Neural progenitor cell (in vitro differentiated cells): ENCODE results near the gene KRTAP10-5. TPM values are rescaled to one million over a fixed set of nuclear protein-coding genes. Genes with fewer than 3 reads are reported as not detected.

Experiments
- DNase-seq: peaks from one replicate; pipeline ENCODE4 v3.0.0-alpha.2; 2016; ENCODE audit warnings: low spot score
- H2AFZ ChIP-seq: fragments of 200-600 bp; sonication (generic); replicated peaks from 2 replicates; pipeline ENCODE4 v1.6.1; 2016; ENCODE audit warnings: antibody characterized with exemption
- H3F3A ChIP-seq: fragments of 200-600 bp; sonication (generic); 2 replicates; pipeline ENCODE4 v1.6.1; 2016; ENCODE audit warnings: antibody characterized with exemption, low read depth
- H3K27ac ChIP-seq: fragments of 200-600 bp; sonication (generic); 2 replicates; pipeline ENCODE4 v1.5.1; 2016; ENCODE audit warnings: mild to moderate bottlenecking
- H3K27me3 ChIP-seq: fragments of 200-600 bp; sonication (generic); 2 replicates; pipeline ENCODE4 v1.6.1; 2016; ENCODE audit warnings: mild to moderate bottlenecking, moderate library complexity
- H3K36me3 ChIP-seq: fragments of 200-600 bp; sonication (generic); 2 replicates; pipeline ENCODE4 v1.5.1; 2016
- H3K4me1 ChIP-seq: fragments of 200-600 bp; sonication (generic); 2 replicates; pipeline ENCODE4 v1.6.1; 2016; ENCODE audit warnings: mixed run types
- H3K4me2 ChIP-seq: fragments of 200-600 bp; sonication (generic); 2 replicates; pipeline ENCODE4 v1.6.1; 2016
- H3K4me3 ChIP-seq: fragments of 200-600 bp; sonication (generic); 2 replicates; pipeline ENCODE4 v1.5.1; 2016
- H3K79me2 ChIP-seq: fragments of 200-600 bp; sonication (generic); 2 replicates; pipeline ENCODE4 v1.6.1; 2016; ENCODE audit warnings: low read depth
- H3K9ac ChIP-seq: fragments of 200-600 bp; sonication (generic); 2 replicates; pipeline ENCODE4 v1.6.1; 2016
- H3K9me3 ChIP-seq: fragments of 200-600 bp; sonication (generic); 2 replicates; pipeline ENCODE4 v1.5.1; 2016; ENCODE audit warnings: low read depth
- H4K20me1 ChIP-seq: fragments of 200-600 bp; sonication (generic); 2 replicates; pipeline ENCODE4 v1.6.1; 2016; ENCODE audit warnings: low read depth
- H3K27ac Mint-ChIP-seq: 3 replicates; pipeline ENCODE4 v1.8.0; 2021; ENCODE audit warnings: mixed read lengths
- H3K27me3 Mint-ChIP-seq: 2 replicates; pipeline ENCODE4 v1.8.0; 2022; ENCODE audit warnings: low read depth, mild to moderate bottlenecking, inconsistent platforms, moderate library complexity, mixed read lengths; ENCODE audit not compliant: insufficient read depth
- H3K36me3 Mint-ChIP-seq: 3 replicates; pipeline ENCODE4 v1.8.0; 2021; ENCODE audit warnings: mixed read lengths
- H3K4me1 Mint-ChIP-seq: 3 replicates; pipeline ENCODE4 v1.8.0; 2021; ENCODE audit warnings: mixed read lengths
- H3K4me3 Mint-ChIP-seq: 3 replicates; pipeline ENCODE4 v1.8.0; 2021; ENCODE audit warnings: mild to moderate bottlenecking, moderate library complexity, mixed read lengths
- H3K9me3 Mint-ChIP-seq: 3 replicates; pipeline ENCODE4 v1.8.0; 2020; ENCODE audit warnings: mixed read lengths
- EZH2 ChIP-seq: fragments of 200-600 bp; sonication (generic); IDR thresholded peaks from 2 replicates; pipeline ENCODE4 v1.6.1; 2017; ENCODE audit warnings: antibody characterized with exemption, mild to moderate bottlenecking, moderate library complexity
- EZH2phosphoT487 ChIP-seq: fragments of 200-600 bp; sonication (generic); IDR thresholded peaks from 2 replicates; pipeline ENCODE4 v1.6.1; 2017; ENCODE audit warnings: antibody characterized with exemption
- total RNA-seq: library from RNA; depleted of rRNA; stranded (reverse); fragments of >200 nt; gene quantifications from 2 replicates; pipeline ENCODE4 v1.2.3, GENCODE V29; 2015; ENCODE audit warnings: low replicate concordance
- TF ChIP-seq, protein P1 (sequence below): fragments of 200-600 bp; sonication (generic); IDR thresholded peaks from 2 replicates; pipeline ENCODE4 v1.5.1; 2017; ENCODE audit warnings: antibody characterized with exemption, mild to moderate bottlenecking

Gene KRTAP10-5
- total RNA-seq, 1 donor from 2014 or later, result not detected

DNA sequence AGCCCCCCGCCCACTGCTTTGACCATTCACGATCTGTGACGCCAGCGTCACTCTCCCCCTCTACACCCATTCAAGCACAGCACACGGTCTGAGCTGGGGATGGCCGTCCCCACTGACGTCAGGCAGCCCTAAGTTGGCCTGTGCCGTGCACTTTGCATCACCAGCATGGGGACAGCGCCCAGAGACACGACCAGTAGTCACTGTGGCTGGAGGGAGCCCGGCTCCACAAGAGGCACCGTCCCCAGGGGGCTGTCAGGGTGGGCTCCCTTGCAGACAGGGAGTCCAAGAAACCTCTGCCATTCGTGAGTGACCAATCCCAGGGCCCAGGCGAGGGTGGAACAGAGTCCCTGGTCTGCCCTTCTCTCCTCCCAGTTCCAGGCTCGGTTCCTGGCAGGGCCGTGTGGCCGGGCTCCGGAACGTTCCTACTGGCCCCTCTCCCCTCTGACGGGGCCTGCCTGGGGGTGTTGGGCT lies 33.8 kb upstream of the KRTAP10-5 start:
- TF ChIP-seq, protein P1, sequence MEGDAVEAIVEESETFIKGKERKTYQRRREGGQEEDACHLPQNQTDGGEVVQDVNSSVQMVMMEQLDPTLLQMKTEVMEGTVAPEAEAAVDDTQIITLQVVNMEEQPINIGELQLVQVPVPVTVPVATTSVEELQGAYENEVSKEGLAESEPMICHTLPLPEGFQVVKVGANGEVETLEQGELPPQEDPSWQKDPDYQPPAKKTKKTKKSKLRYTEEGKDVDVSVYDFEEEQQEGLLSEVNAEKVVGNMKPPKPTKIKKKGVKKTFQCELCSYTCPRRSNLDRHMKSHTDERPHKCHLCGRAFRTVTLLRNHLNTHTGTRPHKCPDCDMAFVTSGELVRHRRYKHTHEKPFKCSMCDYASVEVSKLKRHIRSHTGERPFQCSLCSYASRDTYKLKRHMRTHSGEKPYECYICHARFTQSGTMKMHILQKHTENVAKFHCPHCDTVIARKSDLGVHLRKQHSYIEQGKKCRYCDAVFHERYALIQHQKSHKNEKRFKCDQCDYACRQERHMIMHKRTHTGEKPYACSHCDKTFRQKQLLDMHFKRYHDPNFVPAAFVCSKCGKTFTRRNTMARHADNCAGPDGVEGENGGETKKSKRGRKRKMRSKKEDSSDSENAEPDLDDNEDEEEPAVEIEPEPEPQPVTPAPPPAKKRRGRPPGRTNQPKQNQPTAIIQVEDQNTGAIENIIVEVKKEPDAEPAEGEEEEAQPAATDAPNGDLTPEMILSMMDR, result no peak
- TF ChIP-seq EZH2, result no peak
- no peak for TF ChIP-seq EZH2phosphoT487
- no peak overlapping the region for H3K27ac Mint-ChIP-seq
- no peaks in the 10 kb centered on the region for H4K20me1 ChIP-seq
- no peak overlapping the region for H3K27ac ChIP-seq
- H3K79me2 ChIP-seq, result no peaks in the 10 kb centered on the region
- no peak overlapping the region for H3K4me3 ChIP-seq
- no peak overlapping the region for H2AFZ ChIP-seq
- no peak for DNase-seq
- H3K9ac ChIP-seq, result no peak overlapping the region
- peaks cover 6% of the 10 kb centered on the region for H3K27me3 Mint-ChIP-seq
- H3K36me3 ChIP-seq, result no peaks in the 10 kb centered on the region
- no peaks in the 10 kb centered on the region for H3K27me3 ChIP-seq
- H3K36me3 Mint-ChIP-seq, result no peaks in the 10 kb centered on the region
- peaks cover 5% of the 10 kb centered on the region for H3K4me1 ChIP-seq
- H3K9me3 Mint-ChIP-seq, result peaks cover 38% of the 10 kb centered on the region
- no peaks in the 10 kb centered on the region for H3K4me1 Mint-ChIP-seq
- no peak overlapping the region for H3K4me2 ChIP-seq
- H3K9me3 ChIP-seq, result peaks cover 11% of the 10 kb centered on the region
- no peaks in the 10 kb centered on the region for H3F3A ChIP-seq
- no peak overlapping the region for H3K4me3 Mint-ChIP-seq

DNA sequence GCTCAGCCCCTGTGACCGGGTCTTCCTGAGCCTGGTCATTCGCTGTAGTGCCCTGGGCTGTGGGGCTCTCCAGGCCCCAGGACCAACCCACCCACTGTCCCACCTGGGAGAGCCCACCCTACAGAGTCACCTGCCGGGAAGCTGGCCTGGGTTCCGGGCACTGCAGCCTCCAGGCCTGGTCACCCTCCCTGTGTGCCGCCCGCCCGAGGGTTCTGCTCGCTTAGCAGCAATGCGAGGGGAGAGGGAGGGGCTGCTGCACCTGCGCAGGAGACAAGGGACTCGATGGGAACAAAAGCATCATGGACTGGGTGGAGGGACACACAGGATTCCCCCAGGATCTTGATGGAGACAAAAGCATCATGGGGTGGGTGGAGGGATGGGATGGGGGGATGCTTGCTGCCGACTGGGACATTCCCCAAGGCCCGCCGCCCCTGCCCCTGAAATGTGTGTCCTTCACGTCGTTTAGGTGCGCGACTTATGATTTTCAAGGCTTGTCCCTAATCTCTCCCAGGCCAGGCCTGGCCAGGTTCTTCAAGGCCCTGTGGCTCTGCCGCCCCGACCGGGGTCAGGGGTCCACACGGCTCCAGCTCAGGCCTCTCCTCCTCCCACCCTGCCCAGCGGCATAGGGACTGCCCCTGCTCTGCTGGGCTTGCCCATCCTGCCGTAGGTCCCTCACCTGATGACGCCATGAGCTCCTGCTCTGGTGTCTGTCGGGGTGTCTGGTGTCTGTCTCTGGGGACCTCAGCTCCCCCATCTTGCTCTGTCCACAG lies 33.2 kb upstream of the KRTAP10-5 start:
- Histone ChIP-seq H2AFZ (no peak overlapping the region), H3K4me2 (no peak overlapping the region), H4K20me1 (no peaks in the 10 kb centered on the region), H3F3A (no peaks in the 10 kb centered on the region), H3K9me3 (peaks cover 11% of the 10 kb centered on the region), H3K79me2 (no peaks in the 10 kb centered on the region), H3K4me3 (no peak overlapping the region), H3K36me3 (no peaks in the 10 kb centered on the region), H3K27me3 (no peaks in the 10 kb centered on the region), H3K4me1 (peaks cover 5% of the 10 kb centered on the region), H3K9ac (no peak overlapping the region), H3K27ac (no peak overlapping the region)
- no peak overlapping the region for H3K27ac Mint-ChIP-seq
- TF ChIP-seq, protein P1, result no peak
- peaks cover 37% of the 10 kb centered on the region for H3K9me3 Mint-ChIP-seq
- no peak for DNase-seq
- no peak overlapping the region for H3K4me3 Mint-ChIP-seq
- H3K36me3 Mint-ChIP-seq, result no peaks in the 10 kb centered on the region
- H3K4me1 Mint-ChIP-seq, result no peaks in the 10 kb centered on the region
- H3K27me3 Mint-ChIP-seq, result peaks cover 5% of the 10 kb centered on the region

DNA sequence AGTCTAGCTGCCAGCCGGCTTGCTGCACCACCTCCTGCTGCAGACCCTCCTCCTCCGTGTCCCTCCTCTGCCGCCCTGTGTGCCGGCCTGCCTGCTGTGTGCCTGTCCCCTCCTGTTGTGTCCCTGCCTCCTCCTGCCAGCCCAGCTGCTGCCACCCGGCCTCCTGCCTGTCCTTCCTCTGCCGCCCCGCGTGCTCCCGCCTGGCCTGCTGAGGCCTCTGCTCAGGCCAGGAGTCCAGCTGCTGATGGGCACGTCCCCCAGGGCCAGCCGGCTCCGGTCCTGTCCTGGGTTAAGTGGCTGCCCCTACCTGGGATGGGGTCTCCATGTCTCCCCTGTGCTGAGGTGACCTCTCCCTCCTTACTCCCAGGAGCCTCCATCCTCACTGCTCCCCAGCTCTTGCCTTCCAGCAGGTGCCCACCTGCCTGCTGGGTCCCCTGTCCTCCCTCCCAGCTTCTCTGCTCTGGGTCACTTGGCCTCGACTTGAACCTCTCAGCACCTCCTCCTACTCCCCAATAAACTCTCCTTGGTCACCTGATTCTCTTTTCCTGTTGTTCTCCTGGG lies 32.3 kb upstream of the KRTAP10-5 start:
- Mint-ChIP-seq H3K4me1 (no peaks in the 10 kb centered on the region), H3K4me3 (no peak overlapping the region), H3K36me3 (no peaks in the 10 kb centered on the region), H3K27me3 (peaks cover 3% of the 10 kb centered on the region), H3K9me3 (peaks cover 33% of the 10 kb centered on the region), H3K27ac (no peak overlapping the region)
- Histone ChIP-seq H3K9me3 (peaks cover 11% of the 10 kb centered on the region), H3K4me2 (no peak overlapping the region), H3K4me3 (no peak overlapping the region), H3K36me3 (no peaks in the 10 kb centered on the region), H2AFZ (no peak overlapping the region), H3F3A (no peaks in the 10 kb centered on the region), H3K27me3 (no peaks in the 10 kb centered on the region), H3K9ac (no peak overlapping the region), H3K4me1 (peaks cover 5% of the 10 kb centered on the region), H3K79me2 (no peaks in the 10 kb centered on the region), H4K20me1 (no peaks in the 10 kb centered on the region), H3K27ac (no peak overlapping the region)
- TF ChIP-seq EZH2phosphoT487 (no peak), EZH2 (no peak)
- TF ChIP-seq, protein P1, result no peak
- DNase-seq, result no peak
